K562 (cell line): ENCODE measurements around the gene PLAC1. TPM values are rescaled to one million over a fixed set of nuclear protein-coding genes. Genes with fewer than 3 reads are reported as not detected.

ENCODE experiments used
- ATAC-seq: fragments of 200-7000 bp; cut with Tn5 transposase; 3 replicates; pipeline ENCODE4 v1.9.1; 2020; ENCODE audit warnings: moderate library complexity
- BruUV-seq: library from RNA; stranded (reverse); fragments of 400-500 nt; replicated peaks from 2 replicates; lab custom pipeline; 2021; lab: Mats Ljungman, UMichigan
- CTCF ChIA-PET: fragments of 300-600 bp; formaldehyde crosslinking; extraction: SDS; loops from one replicate; lab custom pipeline; 2021; ENCODE audit warnings: low intra/inter-chr PET ratio; lab: Yijun Ruan, JAX
- POLR2A ChIA-PET: fragments of 300-600, 350-650 bp; sonication (Branson Sonifier 250); formaldehyde crosslinking; extraction: SDS; loops from one replicate; lab custom pipeline; 2021; ENCODE audit warnings: antibody characterized with exemption, inconsistent platforms; lab: Yijun Ruan, JAX
- DNase-seq, 4 experiments: peaks; one replicate each; pipeline versions ENCODE4 v3.0.0 to v3.0.0-alpha.2; 2011 to 2018; ENCODE audit warnings: low spot score in 3 of 4, mixed read lengths in 3 of 4; ENCODE audit errors: extremely low read depth in 1 of 4
- FAIRE-seq: peaks from 2 replicates; lab custom pipeline; 2011; peaks lifted over from hg19 to GRCh38; lab: Jason Lieb, UNC
- H2AFZ ChIP-seq: 2 replicates; pipeline ENCODE4 v1.6.0; 2011; ENCODE audit warnings: low read depth, low read length, control low read depth, inconsistent platforms
- H3K27ac ChIP-seq: fragments of 200-600 bp; 3 replicates; pipeline ENCODE4 v1.8.0; 2011; ENCODE audit warnings: low read depth, mild to moderate bottlenecking, control low read depth, inconsistent platforms, low read length, moderate library complexity, mixed read lengths; ENCODE audit errors: extremely low read depth
- H3K27me3 ChIP-seq, 2 experiments: fragments of 300-600 bp in 1 of 2; 2 replicates in 1 of 2; 3 replicates in 1 of 2; pipeline versions ENCODE4 v1.6.0 to v1.8.0; 2011; ENCODE audit warnings: inconsistent platforms in 2 of 2, low read length in 2 of 2, mild to moderate bottlenecking in 1 of 2, mixed read lengths in 1 of 2, moderate library complexity in 1 of 2; ENCODE audit not compliant: control insufficient read depth in 2 of 2, insufficient read depth in 2 of 2
- H3K36me3 ChIP-seq: fragments of 300-600 bp; 3 replicates; pipeline ENCODE4 v1.8.0; 2011; ENCODE audit warnings: mild to moderate bottlenecking, low read length, inconsistent platforms; ENCODE audit not compliant: control insufficient read depth, insufficient read depth
- H3K4me1 ChIP-seq, 2 experiments: fragments of 200-600 bp in 1 of 2; replicated peaks in 1 of 2; 2 replicates in 1 of 2; 3 replicates in 1 of 2; pipeline versions ENCODE4 v1.5.1 to v1.8.0; 2011; ENCODE audit warnings: inconsistent platforms in 2 of 2, low read length in 2 of 2, mild to moderate bottlenecking in 1 of 2, mixed read lengths in 1 of 2, moderate library complexity in 1 of 2; ENCODE audit not compliant: control insufficient read depth in 2 of 2, insufficient read depth in 2 of 2
- H3K4me2 ChIP-seq: 2 replicates; pipeline ENCODE4 v1.6.1; 2011; ENCODE audit warnings: low read length, control low read depth, inconsistent platforms, mixed read lengths; ENCODE audit not compliant: insufficient read depth
- H3K4me3 ChIP-seq: fragments of 200-600 bp; sonication (generic), shearing (Covaris generic); 2 replicates; pipeline ENCODE4 v1.5.1; 2016; ENCODE audit warnings: control low read depth, inconsistent platforms
- H3K79me2 ChIP-seq: fragments of 200-600 bp; 3 replicates; pipeline ENCODE4 v1.8.0; 2011; ENCODE audit warnings: low read length, inconsistent platforms; ENCODE audit not compliant: control insufficient read depth, insufficient read depth
- H3K9ac ChIP-seq, 2 experiments: 2 replicates each; pipeline versions ENCODE4 v1.6.0 to v1.6.1; 2011; ENCODE audit warnings: low read depth in 2 of 2, low read length in 2 of 2, control low read depth in 1 of 2, inconsistent platforms in 1 of 2, mild to moderate bottlenecking in 1 of 2, mixed read lengths in 1 of 2; ENCODE audit not compliant: insufficient read depth in 1 of 2
- H3K9me1 ChIP-seq: one replicate; pipeline ENCODE4 v1.6.0; 2011; ENCODE audit warnings: inconsistent platforms, mild to moderate bottlenecking, low read length, moderate library complexity; ENCODE audit not compliant: control insufficient read depth, insufficient read depth
- H3K9me3 ChIP-seq: replicated peaks from 2 replicates; pipeline ENCODE4 v1.5.1; 2011; ENCODE audit warnings: low read depth, low read length, inconsistent platforms; ENCODE audit not compliant: control insufficient read depth, insufficient read depth
- H4K20me1 ChIP-seq: replicated peaks from 2 replicates; pipeline ENCODE4 v1.6.1; 2011; ENCODE audit warnings: low read length, inconsistent platforms, mixed read lengths; ENCODE audit not compliant: control insufficient read depth, insufficient read depth
- ATF1 ChIP-seq, 2 experiments: fragments of 450-650 bp in 1 of 2; IDR thresholded peaks; 2 replicates each; pipeline ENCODE4 v1.6.1; 2016; ENCODE audit warnings: missing compliant biosample characterization in 1 of 2, missing genetic modification characterization in 1 of 2
- ETV5 ChIP-seq: sonication (generic); formaldehyde crosslinking; IDR thresholded peaks from 2 replicates; pipeline ENCODE4 v1.4.0; 2020; ENCODE audit warnings: low read depth, mild to moderate bottlenecking, missing genetic modification reagents
- FOXO4 ChIP-seq: fragments of 450-650 bp; formaldehyde crosslinking; IDR thresholded peaks from 2 replicates; pipeline ENCODE4 v1.4.0; 2020; ENCODE audit warnings: mild to moderate bottlenecking, moderate library complexity
- FOXP4 ChIP-seq: sonication (generic); formaldehyde crosslinking; IDR thresholded peaks from 2 replicates; pipeline ENCODE4 v1.8.0; 2022; ENCODE audit warnings: mild to moderate bottlenecking, missing genetic modification reagents, borderline replicate concordance
- HMG20A ChIP-seq: fragments of 450-650 bp; formaldehyde crosslinking; conservative IDR thresholded peaks from 2 replicates; pipeline ENCODE4 v1.4.0; 2020; ENCODE audit warnings: mild to moderate bottlenecking, mixed read lengths
- LARP7 ChIP-seq: fragments of 450-650 bp; IDR thresholded peaks from 2 replicates; pipeline ENCODE4 v1.6.1; 2016
- MTF1 ChIP-seq: fragments of 250-450 bp; sonication (Bioruptor Pico); IDR thresholded peaks from 2 replicates; pipeline ENCODE4 v1.9.0; 2021; ENCODE audit warnings: moderate library complexity, mild to moderate bottlenecking, inconsistent platforms, borderline replicate concordance
- NONO ChIP-seq, 2 experiments: fragments of 200-400 bp in 1 of 2; fragments of 450-650 bp in 1 of 2; formaldehyde crosslinking in 1 of 2; IDR thresholded peaks; 2 replicates each; pipeline ENCODE4 v1.6.1; 2017; ENCODE audit warnings: low read depth in 2 of 2, mild to moderate bottlenecking in 2 of 2, moderate library complexity in 2 of 2, low read length in 1 of 2
- NR1H2 ChIP-seq: sonication (generic); formaldehyde crosslinking; IDR thresholded peaks from 2 replicates; pipeline ENCODE4 v1.4.0; 2020; ENCODE audit warnings: mild to moderate bottlenecking, missing genetic modification reagents
- PCBP2 ChIP-seq: fragments of 200-400 bp; formaldehyde crosslinking; IDR thresholded peaks from 2 replicates; pipeline ENCODE4 v1.6.1; 2018; ENCODE audit warnings: low read length, low read depth, mild to moderate bottlenecking, moderate library complexity; ENCODE audit not compliant: poor library complexity, severe bottlenecking
- RBM25 ChIP-seq: fragments of 200-400 bp; formaldehyde crosslinking; IDR thresholded peaks from 2 replicates; pipeline ENCODE4 v1.6.1; 2018; ENCODE audit warnings: low read length, low read depth, moderate library complexity; ENCODE audit not compliant: severe bottlenecking
- SRSF9 ChIP-seq: fragments of 200-400 bp; formaldehyde crosslinking; IDR thresholded peaks from 2 replicates; pipeline ENCODE4 v1.6.1; 2017; ENCODE audit warnings: low read depth, low read length, borderline replicate concordance
- STAG1 ChIP-seq: sonication (generic); formaldehyde crosslinking; IDR thresholded peaks from 2 replicates; pipeline ENCODE4 v1.5.0; 2020; ENCODE audit warnings: missing genetic modification reagents, borderline replicate concordance
- TAF1 ChIP-seq: IDR thresholded peaks from 2 replicates; pipeline ENCODE4 v1.6.1; 2011; ENCODE audit warnings: mild to moderate bottlenecking, low read length, moderate library complexity; ENCODE audit not compliant: insufficient read depth, control insufficient read depth, severe bottlenecking; ENCODE audit errors: extremely low read depth
- TCFL5 ChIP-seq: fragments of 250-450 bp; sonication (Bioruptor Pico); conservative IDR thresholded peaks from 2 replicates; pipeline ENCODE4 v1.6.1; 2021; ENCODE audit warnings: mild to moderate bottlenecking, moderate library complexity, matching md5 sums
- ZKSCAN1 ChIP-seq: fragments of 150-350 bp; IDR thresholded peaks from 2 replicates; pipeline ENCODE4 v1.6.1; 2016; ENCODE audit warnings: low read depth, low read length
- ZNF239 ChIP-seq: fragments of 250-450 bp; sonication (Bioruptor Pico); IDR thresholded peaks from 2 replicates; pipeline ENCODE4 v1.4.0; 2020; ENCODE audit warnings: mild to moderate bottlenecking
- ZNF561 ChIP-seq: fragments of 450-650 bp; formaldehyde crosslinking; conservative IDR thresholded peaks from 2 replicates; pipeline ENCODE4 v1.4.0; 2020; ENCODE audit warnings: mild to moderate bottlenecking, moderate library complexity
- ZNF707 ChIP-seq: fragments of 250-450 bp; sonication (Bioruptor Pico); conservative IDR thresholded peaks from 2 replicates; pipeline ENCODE4 v1.8.0; 2022; ENCODE audit warnings: inconsistent platforms, mild to moderate bottlenecking, moderate library complexity
- WGBS: fragments of 100-300 bp; shearing (Covaris generic); methylation state at CpG from one replicate; pipeline ENCODE4 v1.1.6; 2016; ENCODE audit warnings: low coverage, mixed read lengths; ENCODE audit not compliant: insufficient coverage; ENCODE audit errors: missing lambda C conversion rate; 5-methylcytosine and 5-hydroxymethylcytosine counted together
- in situ Hi-C: fragments of 300-500 bp; cut with MboI; formaldehyde crosslinking; loops from 4 replicates; pipeline ENCODE4 v1.15.0; 2018; ENCODE audit warnings: inconsistent platforms, mixed read lengths
- intact Hi-C: fragments of 100-400 bp; cut with micrococcal nuclease; formaldehyde crosslinking; loops from 2 replicates; pipeline ENCODE4 v1.14.2; 2022
- polyA plus RNA-seq, 8 experiments: library from polyadenylated mRNA; depleted of rRNA in 4 of 8; stranded (reverse) in 5 of 8; unstranded in 3 of 8; fragments of >200 nt; fragmentation: Nextera tagmentation in 2 of 8; fragmentation: Illumina TruSeq in 1 of 8; extraction: Ambion mirVana in 2 of 8; extraction: Trizol in 1 of 8; gene quantifications; 2 replicates each; pipeline versions ENCODE4 v1.2.1 to v1.2.3, GENCODE V29; 2011 to 2014; ENCODE audit warnings: inconsistent platforms in 1 of 8, missing spikeins in 1 of 8
- total RNA-seq, 7 experiments: library from RNA; depleted of rRNA in 6 of 7; stranded (reverse); fragments of >200 nt in 6 of 7; fragmentation: Illumina TruSeq in 2 of 7; extraction: Trizol in 2 of 7; gene quantifications; 2 replicates each; pipeline versions ENCODE4 v1.2.1 to v1.2.3, GENCODE V29; 2011 to 2021; ENCODE audit warnings: low replicate concordance in 1 of 7

The PLAC1 gene
- total and polyA plus RNA-seq, 9 of the 15 experiments (the other 6 are each of a cell fraction or from before 2014, with no cell fraction given) = 0.82 to 9.1 (median 1.7) TPM

GRCh38 chrX:134537179-134537955, 120.9 kb downstream of the PLAC1 start:
- Histone ChIP-seq H3K4me2 (peak overlapping the region; percentile 9; the same call in 1 of the 2 replicates), H3K9ac (no peak overlapping the region; a peak in 1 of 4 replicates), H2AFZ (peak overlapping the region; percentile 70), H3K9me3 (no peaks in the 10 kb centered on the region), H3K36me3 (no peaks in the 10 kb centered on the region), H3K4me3 (no peak overlapping the region), H3K9me1 (no peaks in the 10 kb centered on the region), H3K4me1 (peaks cover 4 to 10% of the 10 kb centered on the region in 2 experiments; a peak in 3 of 5 replicates), H4K20me1 (no peaks in the 10 kb centered on the region), H3K79me2 (no peaks in the 10 kb centered on the region), H3K27me3 (no peaks in the 10 kb centered on the region), H3K27ac (no peak overlapping the region)
- no peak for FAIRE-seq
- WGBS = 31% methylated on average over 4 of the region's 5 CpGs
- POLR2A ChIA-PET = no interaction called here
- no TSS peak for BruUV-seq
- DNase-seq = peak; percentile 26 to 47 (median 34)
- CTCF ChIA-PET = interaction anchor here (0.6 kb wide), 1 partner anchor 247 kb away, joined by 10 read pairs; no protein-coding TSS in a partner anchor
- peak; percentile 88 for ATAC-seq
- intact Hi-C loops (no loop called here), in situ Hi-C loops (loop anchor here (10.0 kb wide), 1 partner anchor 227 kb away; no protein-coding TSS in a partner anchor)
- TF ChIP-seq LARP7 (no peak), ETV5 (CRISPR knock-in tag) (no peak), TAF1 (no peak), TCFL5 (CRISPR knock-in tag) (no peak), FOXO4 (CRISPR knock-in tag) (no peak), ZNF561 (no peak), NONO (IDR thresholded peaks at IDR 0.05; ENCODE audit: low read depth in 2 of 2, low read length in 1 of 2) (no peak), STAG1 (no peak), ZKSCAN1 (no peak), ZNF707 (CRISPR knock-in tag) (no peak), FOXP4 (CRISPR knock-in tag) (no peak), ZNF239 (CRISPR knock-in tag) (no peak), MTF1 (no peak), SRSF9 (no peak), ATF1 (CRISPR knock-in tag; IDR thresholded peaks at IDR 0.05) (no peak), ATF1 (tag; IDR thresholded peaks at IDR 0.05) (peak; percentile 40; the same call in 1 of the 2 replicates), RBM25 (no peak), PCBP2 (no peak), NR1H2 (CRISPR knock-in tag) (no peak), HMG20A (CRISPR knock-in tag) (no peak)
